ENCODE results near the gene LRRC75A.
"Not testable (repeated sequence)": the region's sequence is repeated elsewhere in the genome, so short reads cannot be mapped to it uniquely, and the experiment has no call there.

The LRRC75A gene

GRCh38 chr17:16462070-16462864 lies 29.7 kb downstream of the LRRC75A start:
- FAIRE-seq (no peak), DNase-seq (ENCODE audit: insufficient read length, low spot score) (no peak)
- no peak for TF ChIP-seq POLR2A (IDR thresholded peaks at IDR 0.05; ENCODE audit: low read depth, low read length)

DNA sequence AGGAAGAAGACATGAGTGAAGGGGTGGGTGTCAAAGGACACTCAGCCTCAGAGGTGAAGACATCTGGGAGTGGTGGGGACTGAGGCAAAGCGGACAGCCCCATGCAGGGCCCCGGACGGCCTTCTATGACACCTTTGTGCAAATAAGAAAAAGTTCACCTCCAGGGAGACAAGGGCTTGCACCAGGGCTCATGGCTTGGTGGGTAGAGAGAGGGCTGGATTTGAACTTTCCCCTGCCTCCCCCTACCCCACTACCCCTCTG lies 30.5 kb downstream of the LRRC75A start:
- TF ChIP-seq POLR2A (IDR thresholded peaks at IDR 0.05; ENCODE audit: low read depth, low read length): no peak
- FAIRE-seq (no peak), DNase-seq (ENCODE audit: insufficient read length, low spot score) (no peak)

DNA sequence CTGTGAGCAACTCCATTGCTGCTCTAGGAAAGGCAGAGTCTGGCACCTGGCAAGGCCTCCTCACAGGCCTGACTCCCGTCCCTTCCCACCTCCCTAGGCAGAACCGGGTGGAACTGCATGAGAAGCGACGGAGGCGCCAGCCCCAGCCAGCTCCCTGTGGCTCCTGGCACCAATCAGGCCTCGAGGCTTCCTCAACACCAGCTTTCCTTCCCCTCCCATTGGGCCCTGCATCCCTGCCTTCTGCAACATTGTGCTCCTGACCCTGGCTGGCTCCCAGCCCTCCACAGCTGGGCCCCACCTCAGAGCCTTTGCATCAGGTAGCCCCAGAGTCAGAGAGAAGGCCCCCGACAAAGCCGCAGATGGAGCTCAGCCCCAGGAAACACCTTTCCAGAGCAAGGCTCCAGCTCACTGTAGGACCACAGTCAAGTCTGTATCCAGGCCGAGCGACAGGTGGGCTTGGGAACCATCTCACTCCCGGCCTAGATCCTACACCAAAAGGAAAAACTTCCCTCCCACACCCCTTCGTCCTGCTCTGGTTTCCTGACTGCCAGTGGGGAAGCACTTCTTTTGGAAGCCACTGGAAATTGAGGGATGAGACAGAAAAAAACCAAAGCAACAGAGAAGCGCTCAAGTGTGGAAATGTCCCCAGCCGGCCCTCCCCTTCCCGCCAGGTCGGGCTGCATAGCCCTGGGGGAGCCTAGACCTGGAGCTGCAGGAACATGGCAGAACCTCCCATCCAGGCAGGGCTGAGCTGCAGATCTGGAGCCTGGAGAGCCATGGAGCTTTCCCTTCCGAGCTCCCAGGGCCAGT lies 31.0 kb downstream of the LRRC75A start:
- no peak for DNase-seq (ENCODE audit: insufficient read length, low spot score)
- TF ChIP-seq POLR2A (IDR thresholded peaks at IDR 0.05; ENCODE audit: low read depth, low read length): no peak
- no peak for FAIRE-seq

DNA sequence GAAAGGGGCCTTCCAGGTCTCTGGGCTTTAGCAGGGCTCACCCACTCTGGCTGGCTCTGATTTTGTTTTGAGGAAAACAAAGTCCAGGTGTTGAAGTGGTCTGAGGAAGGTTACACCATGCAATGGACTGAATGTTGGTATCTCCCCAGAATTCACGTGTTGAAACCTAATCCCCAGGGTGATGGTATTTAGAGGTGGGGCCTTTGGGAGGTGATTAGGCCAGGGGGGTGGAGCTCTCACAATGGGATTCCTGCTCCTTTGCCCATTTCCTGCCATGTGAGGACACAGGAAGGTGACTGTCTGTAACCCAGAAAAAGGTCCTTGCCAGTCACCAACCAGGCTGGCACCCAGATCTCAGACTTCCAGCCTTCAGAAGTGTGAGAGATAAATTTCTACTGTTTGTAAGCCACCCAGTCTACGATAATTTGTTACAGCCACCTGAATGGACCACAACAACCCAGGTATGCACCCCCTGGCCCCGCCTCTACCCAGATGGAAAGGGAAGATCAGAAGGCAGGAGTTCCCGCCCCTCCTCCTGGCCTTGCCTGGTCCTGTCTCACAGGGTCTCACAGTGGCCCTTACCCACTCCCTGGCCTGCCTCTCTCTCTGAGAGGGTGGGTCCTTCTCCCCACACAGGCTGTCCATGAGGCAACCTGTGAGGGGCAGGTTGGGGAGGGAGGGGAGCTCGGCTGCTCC lies 32.0 kb downstream of the LRRC75A start:
- FAIRE-seq: no peak
- TF ChIP-seq POLR2A (IDR thresholded peaks at IDR 0.05; ENCODE audit: low read depth, low read length): no peak
- no peak for DNase-seq (ENCODE audit: insufficient read length, low spot score)

GRCh38 chr17:16459271-16459670 lies 32.7 kb downstream of the LRRC75A start:
- FAIRE-seq (no peak), DNase-seq (ENCODE audit: insufficient read length, low spot score) (no peak)
- no peak for TF ChIP-seq POLR2A (IDR thresholded peaks at IDR 0.05; ENCODE audit: low read depth, low read length)

DNA sequence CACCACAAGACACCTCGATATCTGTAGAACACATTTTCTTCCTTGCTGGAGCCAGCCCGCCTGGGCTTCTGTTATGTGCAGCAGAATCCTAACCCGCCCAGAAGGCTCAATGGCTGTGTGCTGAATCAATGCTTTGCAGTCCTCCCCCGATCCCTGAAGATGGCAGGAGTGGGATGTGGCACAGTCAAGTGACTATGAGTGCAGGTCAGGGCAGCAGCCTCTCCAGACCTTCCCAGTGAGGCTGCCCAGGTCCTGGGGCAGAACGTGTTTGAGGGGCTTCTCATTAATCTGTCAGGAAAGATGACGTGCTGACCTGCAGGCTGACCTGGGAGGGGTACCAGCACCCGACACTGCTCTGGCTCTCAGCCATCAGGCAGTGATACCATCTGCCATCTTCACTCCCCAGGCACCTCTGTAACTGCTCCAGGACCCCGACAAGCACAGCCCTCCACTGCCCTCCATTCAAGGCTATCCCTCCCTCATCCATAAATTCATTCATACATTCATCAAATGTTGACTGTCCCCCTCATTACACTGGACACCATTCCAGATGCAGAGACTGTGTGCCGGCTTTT lies 35.2 kb downstream of the LRRC75A start:
- FAIRE-seq (no peak), DNase-seq (ENCODE audit: insufficient read length, low spot score) (no peak)
- TF ChIP-seq POLR2A (IDR thresholded peaks at IDR 0.05; ENCODE audit: low read depth, low read length): no peak

DNA sequence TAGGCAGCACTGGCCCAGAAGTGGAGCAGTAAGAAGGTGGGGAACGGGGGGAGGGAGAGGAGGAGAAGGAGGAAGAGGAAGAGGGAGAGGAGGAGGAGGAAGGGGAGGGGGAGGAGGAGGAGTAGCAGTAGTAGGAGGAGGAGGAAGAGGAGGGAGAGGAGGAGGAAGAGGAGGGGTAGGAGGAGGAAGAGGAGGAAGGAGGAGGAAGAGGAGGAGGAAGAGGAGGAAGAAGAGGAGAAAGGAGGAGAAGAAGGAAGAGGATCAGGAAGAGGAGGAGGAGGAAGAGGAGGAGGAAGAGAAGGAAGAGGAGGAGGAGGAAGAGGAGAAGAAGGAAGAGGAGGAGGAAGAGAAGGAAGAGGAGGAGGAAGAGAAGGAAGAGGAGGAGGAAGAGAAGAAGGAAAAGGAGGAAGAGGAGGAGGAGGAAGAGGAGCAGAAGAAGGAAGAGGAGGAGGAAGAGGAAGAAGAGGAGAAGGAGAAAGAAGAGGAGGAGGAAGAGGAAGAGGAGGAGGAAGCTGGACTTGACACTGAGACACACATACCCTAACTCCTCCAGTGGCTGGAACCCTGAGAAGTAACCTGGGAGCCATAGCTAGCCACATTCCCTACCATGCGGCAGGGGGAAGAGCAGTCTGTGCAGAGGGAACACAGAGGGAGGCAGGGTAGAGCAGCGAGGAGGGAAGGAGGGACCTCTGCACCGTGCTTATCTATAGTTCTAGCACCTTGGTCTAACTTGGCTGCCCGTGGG lies 35.8 kb downstream of the LRRC75A start:
- FAIRE-seq (no peak), DNase-seq (ENCODE audit: insufficient read length, low spot score) (no peak)
- TF ChIP-seq POLR2A (IDR thresholded peaks at IDR 0.05; ENCODE audit: low read depth, low read length): no peak

GRCh38 chr17:16453493-16453851 lies 38.5 kb downstream of the LRRC75A start:
- no peak for TF ChIP-seq POLR2A (IDR thresholded peaks at IDR 0.05; ENCODE audit: low read depth, low read length)
- DNase-seq (ENCODE audit: insufficient read length, low spot score): no peak

GRCh38 chr17:16452268-16452667 lies 39.7 kb downstream of the LRRC75A start:
- not testable (repeated sequence) for FAIRE-seq; DNase-seq (ENCODE audit: insufficient read length, low spot score)

More at GRCh38 chr17:16453493-16453851, 38.5 kb downstream of the LRRC75A start:
- no peak for FAIRE-seq

- TF ChIP-seq POLR2A (IDR thresholded peaks at IDR 0.05; ENCODE audit: low read depth, low read length): no peak
- FAIRE-seq: no peak
- DNase-seq (ENCODE audit: insufficient read length, low spot score): no peak
Observed at GRCh38 chr17:16450028-16450427, 42.0 kb downstream of the LRRC75A start.

GRCh38 chr17:16449121-16449570 lies 42.8 kb downstream of the LRRC75A start:
- no peak for FAIRE-seq
- DNase-seq (ENCODE audit: insufficient read length, low spot score): no peak
- no peak for TF ChIP-seq POLR2A (IDR thresholded peaks at IDR 0.05; ENCODE audit: low read depth, low read length)

DNA sequence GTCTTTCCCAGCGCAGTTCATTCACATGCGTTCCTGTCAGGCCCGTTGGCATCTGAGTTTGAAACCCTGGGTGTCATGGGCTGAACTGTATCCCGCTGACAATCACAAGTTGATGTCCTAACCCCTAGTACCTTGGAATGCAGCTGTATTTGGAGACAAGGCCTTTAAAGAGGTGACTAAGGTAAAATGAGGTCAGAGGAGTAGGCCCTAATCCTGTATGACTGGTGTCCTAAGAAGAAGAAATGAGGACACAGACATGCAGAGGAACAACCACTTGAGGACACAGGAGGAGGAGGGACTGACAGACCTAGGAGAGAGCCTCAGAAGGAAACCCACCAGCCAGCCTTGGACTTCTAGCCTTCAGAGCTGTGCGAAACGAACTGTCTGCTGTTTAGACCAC lies 43.5 kb downstream of the LRRC75A start:
- DNase-seq (ENCODE audit: insufficient read length, low spot score) (no peak), FAIRE-seq (no peak)

GRCh38 chr17:16447676-16448075 lies 44.3 kb downstream of the LRRC75A start:
- FAIRE-seq: no peak
- DNase-seq (ENCODE audit: insufficient read length, low spot score): no peak
- TF ChIP-seq POLR2A (IDR thresholded peaks at IDR 0.05; ENCODE audit: low read depth, low read length): no peak

More for the DNA sequence above, 43.5 kb downstream of the LRRC75A start:
- no peak for TF ChIP-seq POLR2A (IDR thresholded peaks at IDR 0.05; ENCODE audit: low read depth, low read length)

Measured in H54 (cell line).